ENCODE results near the gene STK11.

The STK11 gene, protein sequence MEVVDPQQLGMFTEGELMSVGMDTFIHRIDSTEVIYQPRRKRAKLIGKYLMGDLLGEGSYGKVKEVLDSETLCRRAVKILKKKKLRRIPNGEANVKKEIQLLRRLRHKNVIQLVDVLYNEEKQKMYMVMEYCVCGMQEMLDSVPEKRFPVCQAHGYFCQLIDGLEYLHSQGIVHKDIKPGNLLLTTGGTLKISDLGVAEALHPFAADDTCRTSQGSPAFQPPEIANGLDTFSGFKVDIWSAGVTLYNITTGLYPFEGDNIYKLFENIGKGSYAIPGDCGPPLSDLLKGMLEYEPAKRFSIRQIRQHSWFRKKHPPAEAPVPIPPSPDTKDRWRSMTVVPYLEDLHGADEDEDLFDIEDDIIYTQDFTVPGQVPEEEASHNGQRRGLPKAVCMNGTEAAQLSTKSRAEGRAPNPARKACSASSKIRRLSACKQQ

DNA sequence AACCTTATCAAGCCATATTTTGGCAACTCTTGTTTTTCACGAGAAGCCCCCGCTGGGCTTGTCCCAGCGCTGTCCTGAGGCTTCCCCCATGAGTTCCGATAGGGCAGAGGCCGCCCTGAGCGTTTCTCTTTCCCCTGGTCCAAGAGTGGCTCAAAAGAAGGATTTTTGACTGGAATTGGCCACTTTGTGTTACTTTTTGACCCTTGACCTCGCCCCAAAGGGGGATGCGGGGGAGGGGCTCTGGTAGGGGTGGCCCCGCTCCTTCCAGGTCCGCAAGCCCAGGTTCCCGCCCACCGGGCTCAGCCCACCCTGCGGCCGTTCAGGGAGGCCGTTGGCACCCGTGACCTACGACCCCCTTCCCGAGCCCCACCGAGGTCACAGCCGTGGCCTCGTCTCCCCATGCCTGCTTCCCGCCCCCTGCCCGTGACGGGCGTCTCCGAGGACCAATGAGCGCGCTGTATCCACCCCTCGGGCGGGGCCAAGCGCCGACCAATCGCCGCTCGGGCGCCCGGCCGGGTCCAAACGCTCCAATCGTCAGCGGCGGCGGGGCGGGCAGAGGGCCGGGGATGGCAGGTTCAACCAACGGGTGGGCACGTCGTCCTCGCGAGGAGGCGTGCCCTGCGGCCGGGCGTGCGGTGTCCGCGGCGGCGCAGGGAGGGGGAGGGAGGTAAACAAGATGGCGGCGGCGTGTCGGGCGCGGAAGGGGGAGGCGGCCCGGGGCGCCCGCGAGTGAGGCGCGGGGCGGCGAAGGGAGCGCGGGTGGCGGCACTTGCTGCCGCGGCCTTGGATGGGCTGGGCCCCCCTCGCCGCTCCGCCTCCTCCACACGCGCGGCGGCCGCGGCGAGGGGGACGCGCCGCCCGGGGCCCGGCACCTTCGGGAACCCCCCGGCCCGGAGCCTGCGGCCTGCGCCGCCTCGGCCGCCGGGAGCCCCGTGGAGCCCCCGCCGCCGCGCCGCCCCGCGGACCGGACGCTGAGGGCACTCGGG is at the start of gene STK11:
STK11 (plus strand) TSS at position 665 of the 986 bp plus-strand sequence. CDS start 1,136 bp downstream, outside the sequence.
- peak; percentile 100 for DNase-seq

DNA sequence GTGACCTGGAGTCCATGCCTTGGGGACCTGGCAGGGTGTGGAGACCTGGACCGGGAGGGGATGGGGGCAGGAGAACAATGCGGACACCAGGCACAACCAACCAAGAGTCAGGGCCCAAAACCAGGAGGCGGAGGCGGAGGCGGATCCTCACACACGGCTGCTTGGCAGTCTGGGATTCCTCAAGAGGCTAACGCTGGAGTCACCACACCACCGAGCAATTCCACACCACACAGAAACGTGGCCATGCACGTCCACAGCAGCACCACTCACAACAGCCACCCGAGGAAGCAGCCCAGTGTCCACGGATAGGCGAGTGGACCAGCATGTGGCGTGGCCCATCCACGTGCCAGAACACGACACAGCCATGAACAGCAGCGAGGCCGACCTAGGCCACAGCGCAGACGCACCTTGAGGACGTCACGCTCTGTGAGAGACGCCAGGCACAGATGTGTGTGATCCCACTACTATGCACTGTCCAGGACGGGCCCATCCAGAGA is 49.2 kb upstream of the STK11 start:
- no peak for DNase-seq

DNA sequence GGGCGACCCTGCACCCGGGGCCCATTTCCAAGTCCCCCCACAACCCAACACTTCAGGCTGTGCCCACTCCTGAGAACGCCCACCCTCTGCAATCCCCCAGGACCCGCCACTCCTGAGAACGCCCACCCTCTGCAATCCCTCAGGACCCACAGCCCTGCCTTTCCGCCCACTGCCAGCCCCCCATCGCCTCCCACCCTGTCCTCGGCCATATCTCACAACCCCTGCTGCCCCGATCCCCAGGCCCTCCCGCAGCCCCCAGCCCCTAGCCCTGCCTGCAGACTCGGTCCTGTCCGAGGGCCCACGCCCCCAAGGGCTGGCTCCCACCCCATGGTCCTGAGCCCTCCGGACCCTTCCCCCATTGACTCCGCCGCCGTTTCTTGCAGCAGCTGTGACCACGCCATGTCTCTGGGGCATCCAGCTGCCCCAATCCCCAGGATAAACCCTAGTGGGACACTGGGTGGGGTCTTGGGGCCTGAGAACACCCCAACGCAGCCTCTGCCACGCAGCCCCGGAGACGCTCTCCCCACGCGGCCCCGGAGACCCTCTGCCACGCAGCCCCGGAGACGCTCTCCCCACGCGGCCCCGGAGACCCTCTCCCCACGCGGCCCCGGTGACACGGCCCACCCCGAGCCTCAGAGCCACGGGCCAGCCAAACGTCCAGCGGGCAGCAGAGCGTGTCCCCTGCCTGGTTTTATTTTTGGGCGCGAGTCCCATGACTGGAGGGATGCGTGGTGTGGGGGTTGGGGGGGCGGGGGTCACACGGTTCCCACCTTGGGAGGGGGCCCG is 48.6 kb upstream of the STK11 start:
- DNase-seq: no peak

DNA sequence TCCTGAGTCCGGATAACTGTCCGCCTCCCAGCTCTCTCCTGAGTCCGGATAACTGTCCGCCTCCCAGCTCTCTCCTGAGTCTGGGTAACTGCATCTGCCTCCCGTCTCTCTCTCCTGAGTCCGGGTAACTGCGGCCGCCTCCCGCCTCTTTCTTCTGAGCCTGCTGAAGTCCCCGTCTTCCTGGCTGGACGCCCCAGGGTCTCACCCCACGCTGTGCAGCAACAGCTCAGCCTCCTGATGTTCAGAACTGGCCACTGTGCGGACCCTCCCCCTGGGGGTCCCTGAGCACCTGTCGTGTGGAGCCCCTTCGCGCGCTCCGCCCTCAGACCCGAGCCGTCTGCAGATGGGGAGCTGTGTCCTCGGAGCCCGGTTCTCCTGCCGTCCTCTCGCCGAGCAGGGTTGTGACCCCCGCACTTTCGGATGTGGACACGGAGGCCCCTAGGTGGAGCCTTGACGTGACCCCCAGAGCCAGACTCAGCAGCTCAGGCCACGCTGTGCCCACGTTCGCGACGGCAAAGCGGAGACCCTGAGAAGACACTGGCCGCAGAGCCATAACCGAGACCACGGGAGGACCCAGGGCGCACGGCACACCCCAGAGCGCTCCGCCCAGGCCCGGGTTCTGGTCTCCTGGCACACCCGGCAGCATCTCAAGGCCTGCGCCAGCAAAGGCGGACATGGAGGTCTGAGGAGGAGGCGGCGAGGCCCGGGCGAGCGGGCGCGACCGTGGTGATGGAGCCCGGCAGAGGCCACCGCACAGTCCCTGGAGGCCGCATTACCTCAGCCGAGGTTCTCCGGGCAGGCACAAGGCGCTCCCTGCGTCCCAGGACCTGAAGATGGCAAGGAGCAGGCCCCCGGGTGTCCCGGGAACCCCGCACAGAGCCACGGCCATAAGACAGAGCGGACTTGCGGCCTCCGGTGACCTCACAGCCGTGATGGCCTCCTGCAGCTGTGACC is 47.4 kb upstream of the STK11 start:
- DNase-seq: no peak

DNA sequence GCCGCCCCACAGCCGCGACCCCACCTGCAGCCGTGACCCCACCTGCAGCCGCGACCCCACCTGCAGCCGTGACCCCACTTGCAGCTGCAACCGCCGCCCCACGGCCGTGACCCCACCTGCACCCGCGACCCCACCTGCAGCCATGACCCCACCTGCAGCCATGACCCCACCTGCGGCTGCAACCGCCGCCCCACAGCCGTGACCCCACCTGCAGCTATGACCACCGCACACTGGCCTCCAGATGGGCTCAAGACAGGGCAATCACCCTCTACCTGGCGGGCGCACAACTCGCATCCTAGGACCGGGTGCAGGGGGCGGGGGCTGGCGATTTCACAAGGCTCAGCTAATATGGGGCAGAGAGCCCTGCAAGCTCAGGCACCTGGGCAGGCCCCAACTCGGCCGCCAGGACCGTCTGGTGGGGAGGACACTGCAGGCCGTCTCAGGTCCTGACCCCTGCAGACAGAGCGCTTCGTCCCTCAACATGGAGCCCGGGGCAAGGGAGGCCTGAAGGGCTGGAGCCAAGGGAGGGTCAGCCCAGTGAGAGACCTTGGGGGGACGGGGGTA is 46.6 kb upstream of the STK11 start:
- DNase-seq: no peak

DNA sequence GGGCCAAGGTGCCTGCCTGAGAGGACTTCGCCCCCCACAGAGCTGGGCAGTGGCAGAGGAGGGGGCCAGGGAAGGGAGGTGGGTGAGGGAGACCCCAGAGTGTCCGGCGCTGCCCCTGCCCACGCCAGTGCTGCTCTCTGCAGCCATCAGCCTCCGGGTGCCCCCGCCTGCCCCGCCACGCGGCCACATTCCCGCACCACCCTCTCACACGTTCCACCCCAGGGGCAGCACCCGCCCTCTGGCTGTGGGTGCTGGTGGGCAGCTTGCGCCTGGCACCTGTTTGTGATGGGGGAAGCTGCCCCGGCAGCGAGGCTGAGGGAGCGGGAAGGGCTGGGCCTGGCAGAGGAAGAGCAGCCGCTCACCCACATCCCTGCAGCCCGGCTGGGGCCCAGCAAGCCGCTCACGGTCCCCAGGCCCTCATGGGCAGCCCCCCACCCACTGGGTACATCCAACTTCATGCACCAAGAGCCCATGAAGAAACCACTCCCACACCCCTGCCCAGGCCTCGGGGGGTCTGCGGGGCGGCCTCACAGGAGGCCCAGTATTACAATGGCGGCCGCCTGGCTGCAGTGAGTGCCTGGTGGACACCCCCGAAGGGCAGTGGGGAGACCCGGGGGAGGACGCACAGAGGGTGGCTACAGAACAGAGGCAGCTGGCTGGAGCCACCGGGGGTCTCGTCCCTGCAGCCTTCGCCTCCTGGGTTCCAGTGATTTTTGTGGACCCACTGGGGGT is 45.5 kb upstream of the STK11 start:
- DNase-seq: no peak

DNA sequence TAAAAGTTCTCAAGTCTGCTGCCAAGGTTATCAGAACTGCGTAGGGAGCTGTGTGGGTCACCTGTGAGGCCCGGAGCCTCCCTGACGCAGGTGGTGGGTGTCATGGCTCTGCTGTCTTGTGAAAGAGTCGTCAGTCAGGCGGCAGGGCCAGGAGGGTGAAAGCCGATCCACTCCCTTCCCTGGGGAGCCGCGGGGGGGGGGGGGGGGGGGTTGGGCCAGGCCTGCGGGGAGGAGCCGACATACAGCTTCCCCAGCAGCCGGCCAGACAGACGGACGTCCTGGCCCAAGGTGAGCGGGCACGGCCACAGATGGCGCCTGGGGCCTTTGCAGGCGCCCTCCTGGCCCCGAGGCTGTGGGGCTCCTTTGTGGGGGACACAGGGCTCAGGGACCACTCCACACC is 43.9 kb upstream of the STK11 start:
- DNase-seq: no peak

DNA sequence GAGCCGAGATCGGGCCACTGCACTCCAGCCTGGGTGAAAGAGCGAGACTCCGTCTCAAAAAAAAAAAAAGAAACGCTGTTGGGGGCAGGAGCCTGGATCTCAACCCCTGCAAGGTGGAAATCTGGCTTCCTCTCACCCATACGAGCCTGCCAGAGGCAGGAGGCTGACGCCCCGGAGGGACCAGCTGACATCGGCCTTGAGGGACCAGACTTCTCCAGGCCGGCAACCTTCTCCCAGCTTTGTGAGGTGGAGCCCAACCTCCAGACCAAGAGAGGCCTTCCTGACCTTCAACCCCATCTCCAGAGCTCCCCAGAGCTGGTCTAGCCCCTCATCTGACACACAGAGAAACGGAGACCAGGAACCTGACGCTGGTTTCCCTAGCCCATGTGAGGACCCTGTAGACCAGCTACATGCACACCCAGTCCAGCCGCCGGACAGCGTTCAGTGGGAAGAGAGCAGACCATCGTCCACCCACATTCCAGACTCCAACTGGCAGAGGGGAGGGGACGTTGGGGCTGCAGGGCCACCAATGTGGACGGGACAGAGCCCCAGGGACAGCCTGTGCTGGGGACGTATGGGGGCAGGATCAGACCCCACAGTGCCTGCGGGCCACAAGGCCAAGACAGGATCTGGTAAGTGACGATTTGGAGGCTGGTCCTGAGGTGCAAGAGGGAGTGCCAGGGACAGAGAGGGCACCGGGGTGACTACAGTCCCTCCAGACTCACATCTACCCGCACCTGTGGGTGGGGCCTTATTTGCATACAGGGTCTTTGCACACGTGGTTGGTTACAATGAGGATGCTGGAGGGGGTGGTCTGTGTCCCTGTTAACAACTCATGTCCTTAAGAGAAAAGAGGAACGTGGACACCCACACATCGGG is 42.9 kb upstream of the STK11 start:
- DNase-seq: no peak

DNA sequence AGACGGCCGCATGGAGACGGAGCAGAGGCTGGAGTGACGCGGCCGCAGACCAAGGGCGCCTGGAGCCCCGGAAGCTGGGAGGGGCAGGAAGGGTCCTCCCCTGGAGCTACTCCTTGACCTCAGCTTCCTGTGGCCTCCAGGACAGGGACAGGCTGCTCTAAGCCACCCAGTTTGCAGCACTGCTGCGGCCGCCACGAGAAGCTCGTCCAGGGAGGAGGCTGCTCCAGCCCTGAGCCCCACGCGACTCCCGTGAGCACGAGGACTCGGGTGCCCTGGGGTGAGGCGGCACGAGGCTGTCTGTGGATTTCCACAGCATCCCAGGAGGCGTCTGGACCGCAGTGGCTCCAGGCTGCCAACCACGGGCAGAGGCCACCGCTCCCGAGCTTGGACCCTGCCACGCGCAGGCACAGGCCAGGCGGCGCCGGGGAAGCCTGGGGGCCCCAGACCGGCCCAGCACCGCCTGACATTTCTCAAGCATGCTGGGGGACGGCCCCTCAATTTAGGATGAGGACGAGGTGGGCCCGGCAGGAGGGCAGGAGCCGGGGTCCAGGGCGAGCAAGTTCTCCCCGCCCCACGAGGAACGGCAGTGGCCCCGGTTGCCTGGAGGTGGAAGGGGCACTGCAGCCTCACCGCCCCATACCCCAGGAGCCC is 42.2 kb upstream of the STK11 start:
- no peak for DNase-seq

DNA sequence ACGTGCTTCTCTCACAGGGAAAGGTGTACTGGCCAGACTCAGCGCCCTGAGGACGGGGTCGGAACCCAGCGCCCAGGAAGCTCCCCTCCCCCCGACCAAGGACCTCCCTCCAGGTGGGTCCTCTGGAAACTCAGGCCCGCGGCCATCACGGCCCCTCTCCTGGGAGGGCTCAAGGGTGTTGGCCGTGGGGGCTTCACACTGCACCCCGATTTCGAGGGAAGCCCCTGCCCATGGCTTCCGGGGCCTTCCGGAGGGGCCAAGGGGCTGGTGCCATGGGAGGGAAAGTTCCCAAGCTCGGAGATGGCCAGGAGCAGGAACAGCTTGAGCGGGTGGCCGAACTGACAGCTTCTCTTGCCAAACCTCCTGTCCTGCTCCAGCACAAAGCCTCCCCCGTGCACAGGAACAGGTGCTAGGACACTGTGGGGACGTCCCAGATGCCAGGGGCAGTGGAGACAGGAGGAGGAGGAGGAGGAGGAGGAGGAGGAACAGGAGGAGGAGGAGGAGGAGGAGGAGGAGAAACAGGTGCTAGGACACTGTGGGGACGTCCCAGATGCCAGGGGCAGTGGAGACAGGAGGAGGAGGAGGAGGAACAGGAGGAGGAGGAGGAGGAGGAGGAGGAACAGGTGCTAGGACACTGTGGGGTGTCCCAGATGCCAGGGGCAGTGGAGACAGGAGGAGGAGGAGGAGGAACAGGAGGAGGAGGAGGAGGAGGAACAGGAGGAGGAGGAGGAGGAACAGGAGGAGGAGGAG is 41.5 kb upstream of the STK11 start:
- no peak for DNase-seq

DNA sequence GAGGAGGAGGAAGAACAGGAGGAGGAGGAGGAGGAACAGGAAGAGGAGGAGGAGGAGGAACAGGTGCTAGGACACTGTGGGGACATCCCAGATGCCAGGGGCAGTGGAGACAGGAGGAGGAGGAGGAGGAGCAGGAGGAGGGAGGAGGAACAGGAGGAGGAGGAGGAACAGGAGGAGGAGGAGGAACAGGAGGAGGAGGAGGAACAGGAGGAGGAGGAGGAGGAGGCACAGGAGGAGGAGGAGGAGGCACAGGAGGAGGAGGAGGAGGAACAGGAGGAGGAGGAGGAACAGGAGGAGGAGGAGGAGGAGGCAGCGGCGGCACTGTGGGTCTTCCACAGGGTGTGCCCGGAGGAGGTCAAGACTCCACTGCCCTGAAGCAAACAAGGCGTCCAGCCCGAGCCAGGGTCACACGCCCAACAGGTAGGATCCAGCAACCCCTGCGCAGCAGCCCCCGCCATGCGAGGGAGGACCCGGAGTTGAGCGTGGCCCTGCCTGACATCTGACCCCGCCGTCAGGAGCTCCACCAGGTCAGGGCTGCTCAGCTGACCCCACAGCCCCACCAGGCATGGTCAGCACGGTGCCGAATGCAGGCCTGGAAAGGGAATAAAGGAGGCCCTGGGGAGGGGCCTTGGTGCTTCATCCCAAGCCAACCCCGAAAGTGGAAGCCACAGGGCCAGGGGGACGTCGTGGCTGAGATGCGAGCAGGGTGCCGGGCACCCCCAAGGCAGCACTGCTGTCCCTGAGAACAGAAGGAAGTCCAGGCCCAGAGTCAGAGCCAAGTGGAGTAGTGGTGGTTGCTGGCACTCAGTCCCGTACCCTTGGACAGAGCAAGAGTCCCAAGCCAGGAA is 40.7 kb upstream of the STK11 start:
- DNase-seq: no peak

DNA sequence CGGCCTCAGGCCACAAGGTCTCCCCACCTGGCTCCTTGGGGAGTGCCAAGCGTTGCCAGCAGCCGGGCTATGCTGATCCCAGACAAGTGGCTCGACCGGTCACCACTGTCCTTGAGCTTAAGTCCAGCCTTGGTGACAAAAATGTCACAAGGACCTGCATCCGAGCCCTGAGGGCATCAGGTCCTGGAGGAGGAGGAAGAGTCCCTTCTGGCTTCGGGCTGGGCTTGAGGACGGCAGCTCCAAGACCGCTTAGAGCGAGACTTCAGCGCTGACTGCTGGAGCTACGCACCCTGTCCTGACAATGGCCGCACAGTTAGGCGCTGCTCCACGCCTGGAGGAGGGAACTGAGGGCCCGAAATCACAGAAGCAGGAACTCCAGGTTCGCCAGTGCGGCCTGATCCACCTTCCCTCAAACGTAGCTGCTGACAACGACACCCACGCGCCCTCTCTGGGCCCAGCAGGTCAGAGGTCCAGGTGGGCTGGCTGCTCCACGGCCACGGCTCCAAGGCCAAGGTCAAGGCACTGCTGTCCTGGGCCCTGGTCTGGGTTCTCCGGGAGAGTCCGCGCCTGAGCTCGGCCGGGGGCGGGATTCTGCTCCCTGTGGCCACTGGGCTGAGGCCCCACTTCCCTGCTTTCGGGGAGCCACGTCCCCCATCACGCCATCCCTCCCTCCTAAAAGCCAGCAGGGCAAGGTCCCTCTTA is 38.6 kb upstream of the STK11 start:
- no peak for DNase-seq

DNA sequence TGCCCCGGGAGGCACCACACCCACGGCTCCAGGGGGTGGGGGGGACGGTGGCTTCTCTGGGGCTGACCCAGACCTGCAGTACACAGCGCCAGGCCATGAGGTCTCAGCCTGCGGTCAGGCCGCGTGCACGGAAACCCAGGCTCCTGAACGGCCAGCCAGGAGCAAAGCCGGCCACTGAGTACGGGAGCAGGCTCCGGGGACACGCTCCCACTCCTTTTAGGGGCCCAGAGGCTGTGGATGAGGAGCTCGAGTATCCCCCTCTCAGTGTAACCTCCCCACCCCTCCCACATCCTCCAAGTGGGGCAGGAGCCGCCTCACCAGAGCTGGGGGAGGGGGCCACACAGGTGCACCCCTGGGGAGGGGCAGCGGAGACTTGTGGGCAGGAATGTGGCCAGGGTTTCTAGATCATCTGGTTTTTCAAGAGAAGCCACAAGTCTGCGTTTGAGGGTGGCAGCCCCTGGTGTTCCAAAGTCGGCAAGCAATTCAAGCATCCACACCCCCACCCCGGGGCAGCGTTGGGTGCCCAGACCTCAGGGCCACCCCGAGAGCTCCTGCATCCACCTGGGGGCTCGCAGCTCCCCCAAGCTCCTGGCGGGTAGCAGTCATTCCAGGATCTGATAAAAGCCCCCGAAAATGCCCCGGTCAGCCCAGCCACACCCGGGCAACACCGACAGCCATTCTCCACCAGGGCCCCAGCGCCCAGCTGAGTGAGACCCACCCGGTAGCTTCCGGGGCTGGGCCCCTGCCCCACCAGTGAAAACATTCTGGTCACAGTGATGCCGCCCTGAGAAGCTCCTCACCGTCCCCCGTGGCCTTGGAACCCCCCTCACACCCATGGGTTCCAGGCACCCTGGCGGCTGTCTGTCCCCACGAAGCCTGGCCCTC is 37.6 kb upstream of the STK11 start:
- DNase-seq: no peak

DNA sequence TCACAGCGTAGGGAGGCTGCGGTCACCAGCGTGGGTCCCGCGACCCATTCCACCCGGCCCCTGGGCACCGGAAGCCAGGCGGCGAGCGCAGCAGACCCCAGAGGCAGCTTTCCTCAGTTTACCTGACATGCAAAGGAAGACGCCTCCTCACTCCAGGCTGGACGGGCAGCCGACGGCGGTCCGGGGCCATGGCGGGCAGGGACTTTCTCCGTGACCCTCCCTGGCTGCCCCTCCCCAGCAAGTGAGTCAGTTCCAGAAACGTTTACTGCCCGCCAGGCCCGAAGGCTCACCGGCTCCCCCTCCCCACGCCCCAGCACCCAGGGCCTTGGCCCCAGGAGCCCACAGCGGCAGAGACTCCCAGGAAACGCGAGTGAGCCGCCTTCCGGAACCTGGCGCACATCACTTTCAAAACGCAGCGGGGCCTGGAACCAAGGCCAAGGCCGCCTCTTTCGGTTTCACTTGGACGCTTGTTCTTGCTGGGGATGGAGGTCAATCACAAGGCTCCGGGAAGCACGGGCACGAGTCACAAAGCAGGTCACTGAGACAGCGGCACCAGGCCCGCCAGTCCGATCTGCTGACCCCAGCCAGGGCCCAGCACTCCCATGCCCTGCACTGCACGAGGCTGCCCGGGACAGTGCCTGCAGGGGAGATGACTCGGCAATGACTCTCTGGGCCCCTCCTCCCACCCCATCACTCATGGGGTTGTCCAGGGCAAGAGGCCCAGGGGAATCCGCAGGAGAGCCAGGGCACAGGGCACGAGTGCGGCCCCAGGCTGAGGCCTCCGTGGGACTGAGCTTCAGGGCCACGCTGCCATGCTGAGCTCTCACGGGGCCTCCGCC is 36.8 kb upstream of the STK11 start:
- no peak for DNase-seq

All from activated T-cell treated with anti-CD3 and anti-CD28 coated beads, Interleukin-2, amount 50 U/mL, for 1 hour (primary cell).